Gastrocnemius medialis (tissue), 4 donors: Measurements from ENCODE around the gene WDR70. TPM values are rescaled to one million over a fixed set of nuclear protein-coding genes. Genes with fewer than 3 reads are reported as not detected.
"Not testable (repeated sequence)": the region's sequence is repeated elsewhere in the genome, so short reads cannot be mapped to it uniquely, and the experiment has no call there.

ENCODE experiments used
- ATAC-seq, 2 donors: fragments of 150-250 bp; one replicate each; pipeline ENCODE4 v1.9.1; 2016
- DNase-seq, 2 donors: peaks; one replicate each; pipeline ENCODE4 v3.0.0-alpha.2; 2019
- H3K27ac ChIP-seq, 4 donors: fragments of 200-600 bp; sonication (generic); 1 replicate in 1 of 4; 2 replicates in 3 of 4; pipeline ENCODE4 v1.5.1; 2016 to 2018; ENCODE audit warnings: mild to moderate bottlenecking in 2 of 4, moderate library complexity in 1 of 4
- H3K27me3 ChIP-seq, 3 donors: fragments of 200-600 bp; sonication (generic) in 2 of 3; 1 replicate in 1 of 3; 2 replicates in 2 of 3; pipeline versions ENCODE4 v1.5.1 to v1.6.0; 2016 to 2019; ENCODE audit warnings: mild to moderate bottlenecking in 1 of 3, moderate library complexity in 1 of 3
- H3K36me3 ChIP-seq, 2 donors: fragments of 200-600 bp; sonication (generic) in 1 of 2; one replicate each; pipeline ENCODE4 v1.5.1; 2017 to 2018
- H3K4me1 ChIP-seq, 2 donors: fragments of 200-600 bp; sonication (generic) in 1 of 2; one replicate each; pipeline ENCODE4 v1.5.1; 2016 to 2017; ENCODE audit warnings: mild to moderate bottlenecking in 2 of 2
- H3K4me3 ChIP-seq, 4 donors: fragments of 200-600 bp; sonication (generic) in 3 of 4; 1 replicate in 1 of 4; 2 replicates in 3 of 4; pipeline ENCODE4 v1.5.1; 2016 to 2019; ENCODE audit warnings: mild to moderate bottlenecking in 2 of 4
- H3K9me3 ChIP-seq, 3 donors: fragments of 200-600 bp; sonication (generic) in 2 of 3; 1 replicate in 1 of 3; 2 replicates in 2 of 3; pipeline ENCODE4 v1.5.1; 2016 to 2019
- POLR2A ChIP-seq, 2 donors: fragments of 450-650 bp; IDR thresholded peaks; one replicate each; pipeline ENCODE4 v1.6.1; 2017; ENCODE audit warnings: antibody characterized with exemption in 2 of 2, mild to moderate bottlenecking in 2 of 2, moderate library complexity in 2 of 2
- in situ Hi-C, 4 donors: fragments of 200-750 bp; cut with MboI; loops; one replicate each; pipeline versions ENCODE4 v1.15.0 to v1.8.0; 2017; ENCODE audit warnings: low sequenced_read_pairs in 4 of 4
- intact Hi-C: fragments of 100-400 bp; cut with DNase I; formaldehyde crosslinking; loops from one replicate; pipeline ENCODE4 v1.15.1; 2023; ENCODE audit warnings: low total_unique reads
- total RNA-seq, 4 donors: library from RNA; depleted of rRNA; stranded (reverse); fragments of >200 nt; gene quantifications; one replicate each; pipeline versions ENCODE4 v1.1.0 to v1.2.3, GENCODE V29; 2016
- TF ChIP-seq, protein P1 (sequence below), 5 experiments: fragments of 450-650 bp in 3 of 5; fragments of 200-600 bp in 2 of 5; sonication (generic) in 2 of 5; IDR thresholded peaks in 4 of 5; conservative IDR thresholded peaks in 1 of 5; 1 replicate in 4 of 5; 2 replicates in 1 of 5; pipeline ENCODE4 v1.5.1; 2016 to 2019; ENCODE audit warnings: antibody characterized with exemption in 5 of 5, mild to moderate bottlenecking in 3 of 5, moderate library complexity in 3 of 5

The WDR70 gene
- total RNA-seq, 4 donors from 2014 or later, result 15.9 to 24.8 (median 21.5) TPM

DNA sequence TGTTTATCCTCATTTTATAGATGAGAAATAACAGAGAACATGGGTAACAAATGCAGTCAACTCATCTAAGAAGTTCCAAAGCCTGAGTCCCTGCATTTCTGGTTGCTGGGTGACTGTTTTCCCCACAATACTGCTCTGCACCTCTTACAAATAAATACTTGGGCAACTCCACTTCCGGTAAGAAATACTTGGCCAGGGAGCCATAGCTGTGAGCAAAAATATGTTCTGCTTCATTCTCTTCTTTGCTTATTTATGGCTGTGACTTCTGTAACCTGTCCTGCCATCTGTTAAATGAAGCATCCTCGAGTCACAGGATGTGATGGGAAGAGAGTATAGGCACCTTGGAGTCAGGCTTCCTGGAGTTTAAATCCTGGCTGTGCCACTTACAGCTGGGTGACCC lies 410.9 kb downstream of the WDR70 start:
- DNase-seq (no peak), ATAC-seq (no peak)
- H3K27me3 ChIP-seq, result no peaks in the 10 kb centered on the region
- H3K4me1 ChIP-seq, result no peaks in the 10 kb centered on the region
- no peaks in the 10 kb centered on the region for H3K9me3 ChIP-seq
- H3K4me3 ChIP-seq, result no peak overlapping the region
- intact Hi-C loops, result no loop called here
- no peaks in the 10 kb centered on the region for H3K36me3 ChIP-seq
- no peak overlapping the region for H3K27ac ChIP-seq
- TF ChIP-seq, protein P1, sequence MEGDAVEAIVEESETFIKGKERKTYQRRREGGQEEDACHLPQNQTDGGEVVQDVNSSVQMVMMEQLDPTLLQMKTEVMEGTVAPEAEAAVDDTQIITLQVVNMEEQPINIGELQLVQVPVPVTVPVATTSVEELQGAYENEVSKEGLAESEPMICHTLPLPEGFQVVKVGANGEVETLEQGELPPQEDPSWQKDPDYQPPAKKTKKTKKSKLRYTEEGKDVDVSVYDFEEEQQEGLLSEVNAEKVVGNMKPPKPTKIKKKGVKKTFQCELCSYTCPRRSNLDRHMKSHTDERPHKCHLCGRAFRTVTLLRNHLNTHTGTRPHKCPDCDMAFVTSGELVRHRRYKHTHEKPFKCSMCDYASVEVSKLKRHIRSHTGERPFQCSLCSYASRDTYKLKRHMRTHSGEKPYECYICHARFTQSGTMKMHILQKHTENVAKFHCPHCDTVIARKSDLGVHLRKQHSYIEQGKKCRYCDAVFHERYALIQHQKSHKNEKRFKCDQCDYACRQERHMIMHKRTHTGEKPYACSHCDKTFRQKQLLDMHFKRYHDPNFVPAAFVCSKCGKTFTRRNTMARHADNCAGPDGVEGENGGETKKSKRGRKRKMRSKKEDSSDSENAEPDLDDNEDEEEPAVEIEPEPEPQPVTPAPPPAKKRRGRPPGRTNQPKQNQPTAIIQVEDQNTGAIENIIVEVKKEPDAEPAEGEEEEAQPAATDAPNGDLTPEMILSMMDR (IDR thresholded peaks at IDR 0.05 in 4 of 5, conservative IDR thresholded peaks at IDR 0.05 in 1 of 5), result no peak
- TF ChIP-seq POLR2A (IDR thresholded peaks at IDR 0.05), result no peak
- in situ Hi-C loops, result no loop called here

DNA sequence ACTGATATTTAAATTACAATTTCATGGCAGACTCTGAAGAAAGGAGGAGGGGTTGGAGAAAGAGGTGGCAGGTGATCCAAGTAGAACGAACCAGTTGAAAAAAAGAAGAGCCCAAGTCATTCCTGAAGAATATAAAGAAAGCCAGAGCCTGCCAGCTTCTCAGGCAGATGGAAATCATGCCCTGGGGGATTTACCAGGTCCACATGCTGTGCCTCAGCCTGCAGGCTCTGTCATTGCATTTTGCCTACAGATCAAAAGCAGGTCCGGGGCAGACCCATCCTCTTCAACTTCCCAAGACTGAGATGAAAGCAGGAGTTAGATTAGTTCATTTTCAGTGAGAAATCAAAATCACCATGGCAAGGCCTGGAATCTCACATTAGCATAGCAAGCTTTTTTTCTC lies 412.2 kb downstream of the WDR70 start:
- H3K27me3 ChIP-seq, result no peaks in the 10 kb centered on the region
- H3K9me3 ChIP-seq, result no peaks in the 10 kb centered on the region
- no peak for TF ChIP-seq POLR2A (IDR thresholded peaks at IDR 0.05)
- TF ChIP-seq, protein P1 (IDR thresholded peaks at IDR 0.05 in 4 of 5, conservative IDR thresholded peaks at IDR 0.05 in 1 of 5), result no peak
- DNase-seq (no peak), ATAC-seq (no peak)
- no peaks in the 10 kb centered on the region for H3K36me3 ChIP-seq
- intact Hi-C loops (no loop called here), in situ Hi-C loops (no loop called here)
- H3K4me3 ChIP-seq, result no peak overlapping the region
- no peaks in the 10 kb centered on the region for H3K4me1 ChIP-seq
- H3K27ac ChIP-seq, result no peak overlapping the region

DNA sequence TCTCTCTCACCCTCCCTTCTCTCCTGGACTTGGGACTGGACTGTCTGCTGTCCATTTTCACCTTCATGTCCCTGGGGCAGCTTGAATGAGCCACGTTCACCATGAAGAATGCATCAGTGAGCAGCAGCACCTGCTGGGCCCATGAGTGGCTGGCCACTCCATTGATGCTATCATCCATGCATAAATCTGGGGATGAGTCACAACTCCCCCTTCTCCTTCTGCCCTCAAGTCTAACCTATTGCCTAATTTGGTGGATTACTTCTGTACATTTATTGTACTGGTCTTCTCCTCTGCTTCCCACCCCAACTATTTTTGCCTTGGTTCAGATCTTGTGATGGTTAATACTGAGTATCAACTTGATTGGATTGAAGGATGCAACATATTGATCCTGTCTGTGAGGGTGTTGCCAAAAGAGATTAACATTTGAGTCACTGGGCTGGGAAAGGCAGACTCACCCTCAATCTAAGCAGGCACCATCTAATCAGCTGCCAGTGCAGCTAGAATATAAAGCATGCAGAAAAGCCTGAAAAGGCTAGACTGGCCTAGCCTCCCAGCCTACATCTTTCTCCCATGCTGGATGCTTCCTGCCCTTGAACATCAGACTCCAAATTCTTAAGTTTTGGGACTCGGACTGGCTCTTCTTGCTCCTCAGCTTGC lies 414.0 kb downstream of the WDR70 start:
- Histone ChIP-seq H3K36me3 (no peaks in the 10 kb centered on the region), H3K4me1 (no peaks in the 10 kb centered on the region), H3K27ac (no peak overlapping the region), H3K27me3 (no peaks in the 10 kb centered on the region), H3K9me3 (no peaks in the 10 kb centered on the region), H3K4me3 (no peak overlapping the region)
- in situ Hi-C loops, result no loop called here
- intact Hi-C loops, result no loop called here
- TF ChIP-seq, protein P1 (IDR thresholded peaks at IDR 0.05 in 4 of 5, conservative IDR thresholded peaks at IDR 0.05 in 1 of 5), result no peak
- TF ChIP-seq POLR2A (IDR thresholded peaks at IDR 0.05), result no peak
- DNase-seq (no peak), ATAC-seq (no peak)

DNA sequence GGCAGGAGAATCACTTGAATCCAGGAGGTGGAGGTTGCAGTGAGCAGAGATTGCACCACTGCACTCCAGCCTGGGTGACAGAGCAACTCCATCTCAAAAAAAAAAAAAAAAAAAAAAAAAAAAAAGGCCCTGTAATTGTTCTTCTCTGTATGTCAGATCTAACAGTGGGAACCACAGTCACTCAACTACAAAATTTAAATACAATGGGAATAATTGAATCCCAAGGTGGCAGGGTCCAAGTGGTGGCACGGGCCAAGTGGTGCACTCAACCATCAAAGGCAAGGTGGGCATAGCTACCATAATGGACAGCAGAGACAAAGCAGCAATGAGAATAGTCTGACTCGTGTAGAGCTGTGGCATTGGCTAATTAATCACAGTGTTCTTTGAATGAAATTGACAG lies 416.2 kb downstream of the WDR70 start:
- H3K27ac ChIP-seq, H3K27me3 ChIP-seq, H3K36me3 ChIP-seq, intact Hi-C loops, H3K4me1 ChIP-seq, DNase-seq, H3K4me3 ChIP-seq, H3K9me3 ChIP-seq, ATAC-seq, in situ Hi-C loops: not testable (repeated sequence)

DNA sequence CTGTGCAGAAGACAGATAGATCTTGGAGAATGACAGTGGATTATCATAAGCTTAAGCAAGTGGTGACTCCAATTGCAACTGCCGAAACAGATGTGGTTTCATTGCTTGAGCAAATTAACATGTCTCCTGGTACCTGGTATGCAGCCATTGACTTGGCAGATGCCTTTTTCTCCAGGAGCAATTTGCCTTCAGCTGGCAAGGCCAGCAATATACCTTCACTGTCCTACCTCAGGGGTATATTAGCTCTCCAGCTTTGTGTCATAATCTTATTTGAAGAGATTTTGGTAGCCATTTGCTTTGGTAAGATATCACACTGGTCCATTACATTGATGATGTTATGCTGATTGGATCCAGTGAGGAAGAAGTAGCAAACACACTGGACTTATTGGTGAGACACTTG lies 417.3 kb downstream of the WDR70 start:
- H3K27me3 ChIP-seq, H3K36me3 ChIP-seq, H3K27ac ChIP-seq, H3K4me3 ChIP-seq, DNase-seq, intact Hi-C loops, ATAC-seq, H3K4me1 ChIP-seq, in situ Hi-C loops, H3K9me3 ChIP-seq: not testable (repeated sequence)

DNA sequence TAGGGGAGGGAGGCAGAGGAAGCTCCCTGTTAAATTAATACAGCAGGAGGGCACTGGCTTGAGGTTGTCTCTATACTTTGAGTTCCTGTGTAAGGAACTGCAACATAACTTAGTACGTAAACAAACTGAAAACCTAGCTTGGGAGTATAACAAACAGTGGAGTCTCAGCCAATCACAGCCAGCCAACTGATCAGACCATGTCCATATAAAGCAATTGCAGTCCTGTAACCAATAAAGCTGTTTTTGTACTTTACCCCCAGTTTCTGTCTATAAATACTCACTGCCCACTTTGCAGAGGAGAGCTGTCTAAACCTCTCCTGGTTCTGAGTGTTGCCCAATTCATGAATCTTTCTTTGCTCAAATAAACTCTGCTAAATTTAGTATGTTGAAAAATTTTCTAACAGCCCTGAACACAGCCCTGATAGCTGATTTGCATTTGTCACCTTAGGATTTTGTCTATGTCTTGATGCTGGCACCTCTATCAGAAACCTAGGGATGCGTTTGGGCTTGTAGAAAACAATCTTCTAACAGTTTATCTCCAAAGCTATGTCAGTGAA lies 420.8 kb downstream of the WDR70 start:
- ATAC-seq, result no peak
- no peaks in the 10 kb centered on the region for H3K4me1 ChIP-seq
- DNase-seq, result no peak
- no peak for TF ChIP-seq POLR2A (IDR thresholded peaks at IDR 0.05)
- TF ChIP-seq, protein P1 (IDR thresholded peaks at IDR 0.05 in 4 of 5, conservative IDR thresholded peaks at IDR 0.05 in 1 of 5), result no peak
- H3K9me3 ChIP-seq, result no peaks in the 10 kb centered on the region
- no peak overlapping the region for H3K4me3 ChIP-seq
- no peak overlapping the region for H3K27ac ChIP-seq
- in situ Hi-C loops (no loop called here), intact Hi-C loops (no loop called here)
- no peaks in the 10 kb centered on the region for H3K36me3 ChIP-seq
- no peaks in the 10 kb centered on the region for H3K27me3 ChIP-seq
